HEK293 (cell line): Measurements from ENCODE around the gene C1QTNF4.

Source experiments
- CTCF ChIA-PET: fragments of 350-600 bp; formaldehyde crosslinking; extraction: SDS; loops from one replicate; lab custom pipeline; 2021; ENCODE audit warnings: antibody characterized with exemption; lab: Yijun Ruan, JAX
- POLR2A ChIA-PET: fragments of 300-600 bp; formaldehyde crosslinking; extraction: SDS; loops from one replicate; lab custom pipeline; 2020; ENCODE audit warnings: antibody characterized with exemption, inconsistent platforms; lab: Yijun Ruan, JAX
- H3K27ac ChIP-seq: fragments of 200-500 bp; sonication (Bioruptor generic); 2 replicates; pipeline ENCODE4 v1.5.1; 2014; ENCODE audit warnings: low read depth, low read length, control low read depth, inconsistent platforms; ENCODE audit errors: extremely low read depth
- H3K36me3 ChIP-seq, 2 experiments: fragments of 200-500 bp in 1 of 2; sonication (Bioruptor generic) in 1 of 2; 1 replicate in 1 of 2; 2 replicates in 1 of 2; pipeline ENCODE4 v1.5.1; 2014 to 2017; ENCODE audit warnings: inconsistent platforms in 2 of 2, low read length in 2 of 2; ENCODE audit not compliant: control insufficient read depth in 2 of 2, insufficient read depth in 1 of 2
- H3K4me1 ChIP-seq: fragments of 200-500 bp; sonication (Bioruptor generic); 2 replicates; pipeline ENCODE4 v1.5.1; 2014; ENCODE audit warnings: mild to moderate bottlenecking, low read length, inconsistent platforms; ENCODE audit not compliant: control insufficient read depth, insufficient read depth
- H3K4me3 ChIP-seq: 2 replicates; pipeline ENCODE4 v1.5.1; 2011; ENCODE audit warnings: low read depth, mild to moderate bottlenecking, control low read depth, low read length, moderate library complexity
- H3K9me3 ChIP-seq: fragments of 200-500 bp; sonication (Bioruptor generic); 2 replicates; pipeline ENCODE4 v1.5.1; 2014; ENCODE audit warnings: low read depth, low read length, inconsistent platforms; ENCODE audit not compliant: control insufficient read depth, insufficient read depth
- BCL11B ChIP-seq: fragments of 450-650 bp; formaldehyde crosslinking; IDR thresholded peaks from 2 replicates; pipeline ENCODE4 v1.5.1; 2016; ENCODE audit warnings: low read depth, missing biosample characterization, missing genetic modification characterization
- KLF10 ChIP-seq: fragments of 450-650 bp; IDR thresholded peaks from 2 replicates; pipeline ENCODE4 v1.5.1; 2018; ENCODE audit warnings: missing biosample characterization, mild to moderate bottlenecking, missing genetic modification characterization
- MZF1 ChIP-seq: fragments of 450-650 bp; formaldehyde crosslinking; IDR thresholded peaks from 2 replicates; pipeline ENCODE4 v1.5.1; 2017; ENCODE audit warnings: missing biosample characterization, missing genetic modification characterization, borderline replicate concordance
- OVOL3 ChIP-seq: fragments of 450-650 bp; formaldehyde crosslinking; IDR thresholded peaks from 2 replicates; pipeline ENCODE4 v1.5.1; 2016; ENCODE audit warnings: missing biosample characterization, missing genetic modification characterization
- RBAK ChIP-seq: fragments of 450-650 bp; formaldehyde crosslinking; IDR thresholded peaks from 2 replicates; pipeline ENCODE4 v1.5.1; 2016; ENCODE audit warnings: missing biosample characterization, missing genetic modification characterization
- WT1 ChIP-seq: fragments of 450-650 bp; formaldehyde crosslinking; IDR thresholded peaks from 2 replicates; pipeline ENCODE4 v1.5.1; 2016; ENCODE audit warnings: missing biosample characterization, missing genetic modification characterization
- ZBTB17 ChIP-seq: fragments of 450-650 bp; formaldehyde crosslinking; IDR thresholded peaks from 2 replicates; pipeline ENCODE4 v1.5.1; 2016; ENCODE audit warnings: missing biosample characterization, missing genetic modification characterization
- ZBTB20 ChIP-seq: fragments of 450-650 bp; formaldehyde crosslinking; IDR thresholded peaks from 2 replicates; pipeline ENCODE4 v1.5.1; 2016; ENCODE audit warnings: missing biosample characterization, missing genetic modification characterization
- ZBTB48 ChIP-seq: fragments of 450-650 bp; formaldehyde crosslinking; IDR thresholded peaks from 2 replicates; pipeline ENCODE4 v1.5.1; 2016; ENCODE audit warnings: missing biosample characterization, missing genetic modification characterization
- ZEB2 ChIP-seq: fragments of 450-650 bp; formaldehyde crosslinking; IDR thresholded peaks from 2 replicates; pipeline ENCODE4 v1.5.1; 2016; ENCODE audit warnings: missing biosample characterization, missing genetic modification characterization
- ZNF121 ChIP-seq: fragments of 450-650 bp; formaldehyde crosslinking; IDR thresholded peaks from 2 replicates; pipeline ENCODE4 v1.5.1; 2016; ENCODE audit warnings: missing biosample characterization, missing genetic modification characterization
- ZNF138 ChIP-seq: fragments of 450-650 bp; formaldehyde crosslinking; IDR thresholded peaks from 2 replicates; pipeline ENCODE4 v1.5.1; 2016; ENCODE audit warnings: missing biosample characterization, missing genetic modification characterization, borderline replicate concordance
- ZNF2 ChIP-seq: fragments of 450-650 bp; formaldehyde crosslinking; IDR thresholded peaks from 2 replicates; pipeline ENCODE4 v1.5.1; 2016; ENCODE audit warnings: missing biosample characterization, missing genetic modification characterization
- ZNF24 ChIP-seq: fragments of 450-650 bp; formaldehyde crosslinking; IDR thresholded peaks from 2 replicates; pipeline ENCODE4 v1.5.1; 2016; ENCODE audit warnings: missing biosample characterization, missing genetic modification characterization
- ZNF311 ChIP-seq: fragments of 450-650 bp; formaldehyde crosslinking; IDR thresholded peaks from 2 replicates; pipeline ENCODE4 v1.5.1; 2017; ENCODE audit warnings: missing biosample characterization, missing genetic modification characterization, borderline replicate concordance
- ZNF335 ChIP-seq: fragments of 450-650 bp; formaldehyde crosslinking; conservative IDR thresholded peaks from 2 replicates; pipeline ENCODE4 v1.5.1; 2016; ENCODE audit warnings: missing biosample characterization, missing genetic modification characterization
- ZNF416 ChIP-seq: fragments of 450-650 bp; formaldehyde crosslinking; IDR thresholded peaks from 2 replicates; pipeline ENCODE4 v1.5.1; 2016; ENCODE audit warnings: missing biosample characterization, missing genetic modification characterization
- ZNF423 ChIP-seq: fragments of 450-650 bp; formaldehyde crosslinking; IDR thresholded peaks from 2 replicates; pipeline ENCODE4 v1.5.1; 2016; ENCODE audit warnings: missing biosample characterization, missing genetic modification characterization
- ZNF654 ChIP-seq: fragments of 450-650 bp; formaldehyde crosslinking; IDR thresholded peaks from 2 replicates; pipeline ENCODE4 v1.5.1; 2016; ENCODE audit warnings: low read depth, missing biosample characterization, missing genetic modification characterization
- ZNF707 ChIP-seq: fragments of 450-650 bp; formaldehyde crosslinking; IDR thresholded peaks from 2 replicates; pipeline ENCODE4 v1.5.1; 2016; ENCODE audit warnings: missing biosample characterization, missing genetic modification characterization
- ZSCAN30 ChIP-seq: fragments of 450-650 bp; IDR thresholded peaks from 2 replicates; pipeline ENCODE4 v1.5.1; 2018; ENCODE audit warnings: missing biosample characterization, mild to moderate bottlenecking, missing genetic modification characterization, moderate library complexity
- TF ChIP-seq, protein P1 (sequence below): fragments of 450-650 bp; formaldehyde crosslinking; IDR thresholded peaks from 2 replicates; pipeline ENCODE4 v1.5.1; 2016; ENCODE audit warnings: missing biosample characterization, missing genetic modification characterization
- TF ChIP-seq, protein P2 (sequence below): fragments of 450-650 bp; formaldehyde crosslinking; IDR thresholded peaks from 2 replicates; pipeline ENCODE4 v1.5.1; 2016; ENCODE audit warnings: missing biosample characterization, missing genetic modification characterization
- TF ChIP-seq, protein P3 (sequence below): fragments of 450-650 bp; formaldehyde crosslinking; IDR thresholded peaks from 2 replicates; pipeline ENCODE4 v1.5.1; 2016; ENCODE audit warnings: missing biosample characterization, missing genetic modification characterization
- TF ChIP-seq, protein P4 (sequence below): fragments of 450-650 bp; formaldehyde crosslinking; IDR thresholded peaks from 2 replicates; pipeline ENCODE4 v1.5.1; 2016; ENCODE audit warnings: missing biosample characterization, missing genetic modification characterization
- TF ChIP-seq, protein P5 (sequence below): fragments of 450-650 bp; formaldehyde crosslinking; conservative IDR thresholded peaks from 2 replicates; pipeline ENCODE4 v1.5.1; 2016; ENCODE audit warnings: low read depth, missing biosample characterization, missing genetic modification characterization

The C1QTNF4 gene

DNA sequence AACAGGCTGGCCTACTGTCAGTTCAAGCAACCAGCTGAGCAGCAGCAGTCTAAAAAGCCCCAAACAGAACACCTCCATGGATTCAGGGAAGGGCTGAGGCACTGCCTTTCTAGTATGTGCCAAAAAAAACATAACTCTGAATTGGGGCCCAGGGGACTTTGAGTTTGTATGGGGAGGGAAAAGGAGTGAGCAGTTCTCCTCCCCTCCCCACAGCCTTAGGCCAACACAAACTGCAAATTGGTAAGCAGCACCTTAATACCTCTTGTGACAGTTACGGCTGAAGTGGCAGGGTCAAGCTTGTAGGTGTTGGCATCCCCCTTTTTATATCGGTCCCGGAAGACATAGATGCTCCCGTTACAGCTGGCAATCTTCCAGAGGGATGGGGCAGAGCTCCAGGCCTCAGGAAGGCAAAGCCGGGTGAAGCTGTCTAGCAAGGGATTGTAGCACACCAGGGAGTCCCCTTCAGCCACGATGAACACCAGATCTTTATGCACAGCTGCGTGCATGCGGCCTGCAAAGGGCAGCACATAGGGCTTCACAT lies 21.4 kb downstream of the C1QTNF4 start (continued):
- TF ChIP-seq, protein P1, sequence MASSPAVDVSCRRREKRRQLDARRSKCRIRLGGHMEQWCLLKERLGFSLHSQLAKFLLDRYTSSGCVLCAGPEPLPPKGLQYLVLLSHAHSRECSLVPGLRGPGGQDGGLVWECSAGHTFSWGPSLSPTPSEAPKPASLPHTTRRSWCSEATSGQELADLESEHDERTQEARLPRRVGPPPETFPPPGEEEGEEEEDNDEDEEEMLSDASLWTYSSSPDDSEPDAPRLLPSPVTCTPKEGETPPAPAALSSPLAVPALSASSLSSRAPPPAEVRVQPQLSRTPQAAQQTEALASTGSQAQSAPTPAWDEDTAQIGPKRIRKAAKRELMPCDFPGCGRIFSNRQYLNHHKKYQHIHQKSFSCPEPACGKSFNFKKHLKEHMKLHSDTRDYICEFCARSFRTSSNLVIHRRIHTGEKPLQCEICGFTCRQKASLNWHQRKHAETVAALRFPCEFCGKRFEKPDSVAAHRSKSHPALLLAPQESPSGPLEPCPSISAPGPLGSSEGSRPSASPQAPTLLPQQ (tag by site-specific recombination): peak; percentile 92
- TF ChIP-seq, protein P2, sequence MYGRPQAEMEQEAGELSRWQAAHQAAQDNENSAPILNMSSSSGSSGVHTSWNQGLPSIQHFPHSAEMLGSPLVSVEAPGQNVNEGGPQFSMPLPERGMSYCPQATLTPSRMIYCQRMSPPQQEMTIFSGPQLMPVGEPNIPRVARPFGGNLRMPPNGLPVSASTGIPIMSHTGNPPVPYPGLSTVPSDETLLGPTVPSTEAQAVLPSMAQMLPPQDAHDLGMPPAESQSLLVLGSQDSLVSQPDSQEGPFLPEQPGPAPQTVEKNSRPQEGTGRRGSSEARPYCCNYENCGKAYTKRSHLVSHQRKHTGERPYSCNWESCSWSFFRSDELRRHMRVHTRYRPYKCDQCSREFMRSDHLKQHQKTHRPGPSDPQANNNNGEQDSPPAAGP (tag by site-specific recombination): peak; percentile 39; the same call in 1 of the 2 replicates
- no peak for TF ChIP-seq BCL11B (tag by site-specific recombination)
- peak; percentile 88 for TF ChIP-seq ZBTB17 (tag by site-specific recombination)
- peak; percentile 93 for TF ChIP-seq MZF1 (tag by site-specific recombination)
- peak; percentile 96 for TF ChIP-seq WT1 (tag by site-specific recombination)
- TF ChIP-seq OVOL3 (tag by site-specific recombination): 0 out of 2 replicates have a peak, but pooled peaks have one; percentile 34
- TF ChIP-seq ZNF2 (tag by site-specific recombination): no peak
- TF ChIP-seq ZEB2 (tag by site-specific recombination): peak; percentile 72
- TF ChIP-seq ZBTB20 (tag by site-specific recombination): peak; percentile 27; the same call in 1 of the 2 replicates
- TF ChIP-seq ZNF121 (tag by site-specific recombination): 0 out of 2 replicates have a peak, but pooled peaks have one; percentile 26
- no peak for TF ChIP-seq KLF10 (tag by site-specific recombination)
- TF ChIP-seq, protein P3, sequence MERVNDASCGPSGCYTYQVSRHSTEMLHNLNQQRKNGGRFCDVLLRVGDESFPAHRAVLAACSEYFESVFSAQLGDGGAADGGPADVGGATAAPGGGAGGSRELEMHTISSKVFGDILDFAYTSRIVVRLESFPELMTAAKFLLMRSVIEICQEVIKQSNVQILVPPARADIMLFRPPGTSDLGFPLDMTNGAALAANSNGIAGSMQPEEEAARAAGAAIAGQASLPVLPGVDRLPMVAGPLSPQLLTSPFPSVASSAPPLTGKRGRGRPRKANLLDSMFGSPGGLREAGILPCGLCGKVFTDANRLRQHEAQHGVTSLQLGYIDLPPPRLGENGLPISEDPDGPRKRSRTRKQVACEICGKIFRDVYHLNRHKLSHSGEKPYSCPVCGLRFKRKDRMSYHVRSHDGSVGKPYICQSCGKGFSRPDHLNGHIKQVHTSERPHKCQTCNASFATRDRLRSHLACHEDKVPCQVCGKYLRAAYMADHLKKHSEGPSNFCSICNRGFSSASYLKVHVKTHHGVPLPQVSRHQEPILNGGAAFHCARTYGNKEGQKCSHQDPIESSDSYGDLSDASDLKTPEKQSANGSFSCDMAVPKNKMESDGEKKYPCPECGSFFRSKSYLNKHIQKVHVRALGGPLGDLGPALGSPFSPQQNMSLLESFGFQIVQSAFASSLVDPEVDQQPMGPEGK (tag by site-specific recombination): peak; percentile 68; the same call in 1 of the 2 replicates
- TF ChIP-seq ZNF423: peak; percentile 38; the same call in 1 of the 2 replicates
- TF ChIP-seq ZNF24: 0 out of 2 replicates have a peak, but pooled peaks have one; percentile 23
- TF ChIP-seq ZBTB48 (tag by site-specific recombination): peak; percentile 93
- peak; percentile 74 for TF ChIP-seq ZNF335
- no peak for TF ChIP-seq ZNF654 (tag by site-specific recombination)
- TF ChIP-seq, protein P4, sequence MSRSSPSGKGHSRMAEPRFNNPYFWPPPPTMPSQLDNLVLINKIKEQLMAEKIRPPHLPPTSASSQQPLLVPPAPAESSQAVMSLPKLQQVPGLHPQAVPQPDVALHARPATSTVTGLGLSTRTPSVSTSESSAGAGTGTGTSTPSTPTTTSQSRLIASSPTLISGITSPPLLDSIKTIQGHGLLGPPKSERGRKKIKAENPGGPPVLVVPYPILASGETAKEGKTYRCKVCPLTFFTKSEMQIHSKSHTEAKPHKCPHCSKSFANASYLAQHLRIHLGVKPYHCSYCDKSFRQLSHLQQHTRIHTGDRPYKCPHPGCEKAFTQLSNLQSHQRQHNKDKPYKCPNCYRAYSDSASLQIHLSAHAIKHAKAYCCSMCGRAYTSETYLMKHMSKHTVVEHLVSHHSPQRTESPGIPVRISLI: no peak

DNA sequence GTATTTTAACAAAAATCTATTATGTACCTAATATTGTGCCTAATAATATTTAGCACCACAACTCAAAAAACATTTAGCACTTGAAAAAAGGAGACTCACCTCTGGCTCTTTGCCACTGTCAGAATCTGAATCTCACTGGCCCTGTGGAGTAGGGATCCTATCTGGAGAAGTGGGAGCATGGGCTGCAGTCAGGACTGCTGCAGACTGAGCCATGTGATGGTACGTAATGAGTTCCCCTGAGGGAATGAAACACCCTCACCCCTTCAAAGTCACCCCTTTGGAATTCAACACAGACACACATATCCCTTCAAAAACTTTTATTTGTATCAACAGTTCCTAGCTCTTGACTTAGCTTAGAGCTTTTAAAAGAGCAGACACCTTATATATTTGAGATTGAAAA lies 22.3 kb downstream of the C1QTNF4 start:
- ChIA-PET POLR2A (interaction anchor here (0.7 kb wide), 1 partner anchor 10 kb away, joined by 4 read pairs; no protein-coding TSS in a partner anchor), CTCF (interaction anchor here (0.8 kb wide), 1 partner anchor 19 kb away, joined by 3 read pairs; no protein-coding TSS in a partner anchor)
- Histone ChIP-seq H3K9me3 (no peaks in the 10 kb centered on the region), H3K27ac (no peak overlapping the region; the same call in 1 of the 2 replicates), H3K4me3 (no peak overlapping the region), H3K36me3 (peaks cover 10 to 79% of the 10 kb centered on the region in 2 experiments), H3K4me1 (peaks cover 14% of the 10 kb centered on the region)
- TF ChIP-seq ZSCAN30 (tag by site-specific recombination) (no peak), RBAK (no peak), ZNF138 (tag by site-specific recombination) (no peak), ZNF416 (tag by site-specific recombination) (no peak), ZNF707 (tag by site-specific recombination) (no peak), ZNF311 (no peak)
- TF ChIP-seq, protein P4: no peak
- TF ChIP-seq, protein P5, sequence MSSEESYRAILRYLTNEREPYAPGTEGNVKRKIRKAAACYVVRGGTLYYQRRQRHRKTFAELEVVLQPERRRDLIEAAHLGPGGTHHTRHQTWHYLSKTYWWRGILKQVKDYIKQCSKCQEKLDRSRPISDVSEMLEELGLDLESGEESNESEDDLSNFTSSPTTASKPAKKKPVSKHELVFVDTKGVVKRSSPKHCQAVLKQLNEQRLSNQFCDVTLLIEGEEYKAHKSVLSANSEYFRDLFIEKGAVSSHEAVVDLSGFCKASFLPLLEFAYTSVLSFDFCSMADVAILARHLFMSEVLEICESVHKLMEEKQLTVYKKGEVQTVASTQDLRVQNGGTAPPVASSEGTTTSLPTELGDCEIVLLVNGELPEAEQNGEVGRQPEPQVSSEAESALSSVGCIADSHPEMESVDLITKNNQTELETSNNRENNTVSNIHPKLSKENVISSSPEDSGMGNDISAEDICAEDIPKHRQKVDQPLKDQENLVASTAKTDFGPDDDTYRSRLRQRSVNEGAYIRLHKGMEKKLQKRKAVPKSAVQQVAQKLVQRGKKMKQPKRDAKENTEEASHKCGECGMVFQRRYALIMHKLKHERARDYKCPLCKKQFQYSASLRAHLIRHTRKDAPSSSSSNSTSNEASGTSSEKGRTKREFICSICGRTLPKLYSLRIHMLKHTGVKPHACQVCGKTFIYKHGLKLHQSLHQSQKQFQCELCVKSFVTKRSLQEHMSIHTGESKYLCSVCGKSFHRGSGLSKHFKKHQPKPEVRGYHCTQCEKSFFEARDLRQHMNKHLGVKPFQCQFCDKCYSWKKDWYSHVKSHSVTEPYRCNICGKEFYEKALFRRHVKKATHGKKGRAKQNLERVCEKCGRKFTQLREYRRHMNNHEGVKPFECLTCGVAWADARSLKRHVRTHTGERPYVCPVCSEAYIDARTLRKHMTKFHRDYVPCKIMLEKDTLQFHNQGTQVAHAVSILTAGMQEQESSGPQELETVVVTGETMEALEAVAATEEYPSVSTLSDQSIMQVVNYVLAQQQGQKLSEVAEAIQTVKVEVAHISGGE: no peak
